Measurements from ENCODE around the gene DPP6.

The DPP6 gene

GRCh38 chr7:154791611-154792010, 739.4 kb downstream of the DPP6 start:
- TF ChIP-seq SPI1 (IDR thresholded peaks at IDR 0.05; ENCODE audit: low read depth, low read length): no peak
- TF ChIP-seq TAF1 (IDR thresholded peaks at IDR 0.05; ENCODE audit: low read depth, low read length): no peak
- no peak for TF ChIP-seq PAX5 (IDR thresholded peaks at IDR 0.05; ENCODE audit: insufficient read depth, low read length, severe bottlenecking)
- no peak for TF ChIP-seq POU2F2 (IDR thresholded peaks at IDR 0.05; ENCODE audit: low read depth, low read length)
- no peak for TF ChIP-seq POLR2AphosphoS5 (IDR thresholded peaks at IDR 0.05; ENCODE audit: low read depth, low read length)
- no peak for TF ChIP-seq POLR2A (IDR thresholded peaks at IDR 0.05; ENCODE audit: low read depth, low read length)
- no peak for DNase-seq (ENCODE audit: insufficient read length, low spot score)
- FAIRE-seq: no peak

GRCh38 chr7:154792436-154793055, 740.3 kb downstream of the DPP6 start:
- FAIRE-seq (no peak), DNase-seq (ENCODE audit: insufficient read length, low spot score) (no peak)
- no peak for TF ChIP-seq TAF1 (IDR thresholded peaks at IDR 0.05; ENCODE audit: low read depth, low read length)
- no peak for TF ChIP-seq POLR2A (IDR thresholded peaks at IDR 0.05; ENCODE audit: low read depth, low read length)
- no peak for TF ChIP-seq SPI1 (IDR thresholded peaks at IDR 0.05; ENCODE audit: low read depth, low read length)
- no peak for TF ChIP-seq PAX5 (IDR thresholded peaks at IDR 0.05; ENCODE audit: insufficient read depth, low read length, severe bottlenecking)
- no peak for TF ChIP-seq POLR2AphosphoS5 (IDR thresholded peaks at IDR 0.05; ENCODE audit: low read depth, low read length)
- TF ChIP-seq POU2F2 (IDR thresholded peaks at IDR 0.05; ENCODE audit: low read depth, low read length): no peak

GRCh38 chr7:154794147-154794780, 742.1 kb downstream of the DPP6 start:
- TF ChIP-seq POLR2AphosphoS5 (IDR thresholded peaks at IDR 0.05; ENCODE audit: low read depth, low read length): no peak
- no peak for TF ChIP-seq TAF1 (IDR thresholded peaks at IDR 0.05; ENCODE audit: low read depth, low read length)
- no peak for TF ChIP-seq SPI1 (IDR thresholded peaks at IDR 0.05; ENCODE audit: low read depth, low read length)
- TF ChIP-seq POU2F2 (IDR thresholded peaks at IDR 0.05; ENCODE audit: low read depth, low read length): no peak
- no peak for TF ChIP-seq PAX5 (IDR thresholded peaks at IDR 0.05; ENCODE audit: insufficient read depth, low read length, severe bottlenecking)
- peak; percentile 42 for DNase-seq (ENCODE audit: insufficient read length, low spot score)
- FAIRE-seq: no peak

- no peak for TF ChIP-seq POLR2A (IDR thresholded peaks at IDR 0.05; ENCODE audit: low read depth, low read length)
- TF ChIP-seq POLR2AphosphoS5 (IDR thresholded peaks at IDR 0.05; ENCODE audit: low read depth, low read length): no peak
- TF ChIP-seq TAF1 (IDR thresholded peaks at IDR 0.05; ENCODE audit: low read depth, low read length): no peak
- no peak for TF ChIP-seq PAX5 (IDR thresholded peaks at IDR 0.05; ENCODE audit: insufficient read depth, low read length, severe bottlenecking)
- TF ChIP-seq POU2F2 (IDR thresholded peaks at IDR 0.05; ENCODE audit: low read depth, low read length): no peak
- TF ChIP-seq SPI1 (IDR thresholded peaks at IDR 0.05; ENCODE audit: low read depth, low read length): no peak
- FAIRE-seq (no peak), DNase-seq (ENCODE audit: insufficient read length, low spot score) (no peak)
Observed at GRCh38 chr7:154795014-154795413, 742.8 kb downstream of the DPP6 start.

- FAIRE-seq: no peak
- TF ChIP-seq POLR2AphosphoS5 (IDR thresholded peaks at IDR 0.05; ENCODE audit: low read depth, low read length) (no peak), PAX5 (IDR thresholded peaks at IDR 0.05; ENCODE audit: insufficient read depth, low read length, severe bottlenecking) (no peak), POU2F2 (IDR thresholded peaks at IDR 0.05; ENCODE audit: low read depth, low read length) (no peak), TAF1 (IDR thresholded peaks at IDR 0.05; ENCODE audit: low read depth, low read length) (no peak), POLR2A (IDR thresholded peaks at IDR 0.05; ENCODE audit: low read depth, low read length) (no peak), SPI1 (IDR thresholded peaks at IDR 0.05; ENCODE audit: low read depth, low read length) (no peak)
- DNase-seq (ENCODE audit: insufficient read length, low spot score): no peak
Observed at GRCh38 chr7:154795437-154795836, 743.2 kb downstream of the DPP6 start.

GRCh38 chr7:154804449-154804848, 752.3 kb downstream of the DPP6 start:
- DNase-seq (ENCODE audit: insufficient read length, low spot score): no peak
- TF ChIP-seq POU2F2 (IDR thresholded peaks at IDR 0.05; ENCODE audit: low read depth, low read length) (no peak), SPI1 (IDR thresholded peaks at IDR 0.05; ENCODE audit: low read depth, low read length) (no peak), PAX5 (IDR thresholded peaks at IDR 0.05; ENCODE audit: insufficient read depth, low read length, severe bottlenecking) (no peak), TAF1 (IDR thresholded peaks at IDR 0.05; ENCODE audit: low read depth, low read length) (no peak), POLR2A (IDR thresholded peaks at IDR 0.05; ENCODE audit: low read depth, low read length) (no peak)
- no peak for FAIRE-seq

GRCh38 chr7:154812027-154812426, 759.8 kb downstream of the DPP6 start:
- DNase-seq (ENCODE audit: insufficient read length, low spot score) (no peak), FAIRE-seq (no peak)
- TF ChIP-seq POLR2A (IDR thresholded peaks at IDR 0.05; ENCODE audit: low read depth, low read length) (no peak), PAX5 (IDR thresholded peaks at IDR 0.05; ENCODE audit: insufficient read depth, low read length, severe bottlenecking) (no peak), POLR2AphosphoS5 (IDR thresholded peaks at IDR 0.05; ENCODE audit: low read depth, low read length) (no peak), TAF1 (IDR thresholded peaks at IDR 0.05; ENCODE audit: low read depth, low read length) (no peak), SPI1 (IDR thresholded peaks at IDR 0.05; ENCODE audit: low read depth, low read length) (no peak), POU2F2 (IDR thresholded peaks at IDR 0.05; ENCODE audit: low read depth, low read length) (no peak)

- TF ChIP-seq POU2F2 (IDR thresholded peaks at IDR 0.05; ENCODE audit: low read depth, low read length): no peak
- no peak for TF ChIP-seq SPI1 (IDR thresholded peaks at IDR 0.05; ENCODE audit: low read depth, low read length)
- no peak for TF ChIP-seq PAX5 (IDR thresholded peaks at IDR 0.05; ENCODE audit: insufficient read depth, low read length, severe bottlenecking)
- no peak for TF ChIP-seq POLR2A (IDR thresholded peaks at IDR 0.05; ENCODE audit: low read depth, low read length)
- no peak for TF ChIP-seq TAF1 (IDR thresholded peaks at IDR 0.05; ENCODE audit: low read depth, low read length)
- TF ChIP-seq POLR2AphosphoS5 (IDR thresholded peaks at IDR 0.05; ENCODE audit: low read depth, low read length): no peak
- no peak for DNase-seq (ENCODE audit: insufficient read length, low spot score)
- FAIRE-seq: no peak
Observed at GRCh38 chr7:154817224-154817896, 765.2 kb downstream of the DPP6 start.

GRCh38 chr7:154827007-154827406, 774.8 kb downstream of the DPP6 start:
- DNase-seq (ENCODE audit: insufficient read length, low spot score) (no peak), FAIRE-seq (no peak)
- no peak for TF ChIP-seq POU2F2 (IDR thresholded peaks at IDR 0.05; ENCODE audit: low read depth, low read length)
